Liver (tissue), 9 donors: ENCODE measurements around the gene TRIM40. TPM values are rescaled to one million over a fixed set of nuclear protein-coding genes. Genes with fewer than 3 reads are reported as not detected.

Source experiments
- DNase-seq: peaks from one replicate; pipeline ENCODE4 v3.0.0-alpha.2; 2017; ENCODE audit warnings: low spot score
- H3K27ac ChIP-seq, 2 donors: one replicate each; pipeline ENCODE4 v1.7.0; 2013; ENCODE audit warnings: inconsistent platforms in 2 of 2, low read length in 2 of 2, control low read depth in 1 of 2, low read depth in 1 of 2, mild to moderate bottlenecking in 1 of 2
- H3K27me3 ChIP-seq, 4 donors: one replicate each; pipeline versions ENCODE4 v1.6.1 to v1.7.0; 2013; ENCODE audit warnings: low read length in 3 of 4, inconsistent platforms in 1 of 4, mild to moderate bottlenecking in 1 of 4, moderate library complexity in 1 of 4; ENCODE audit not compliant: control insufficient read depth in 4 of 4, insufficient read depth in 4 of 4
- H3K36me3 ChIP-seq, 4 donors: one replicate each; pipeline versions ENCODE4 v1.6.1 to v1.7.0; 2013; ENCODE audit warnings: low read length in 3 of 4, mild to moderate bottlenecking in 3 of 4, low read depth in 1 of 4, moderate library complexity in 1 of 4; ENCODE audit not compliant: control insufficient read depth in 4 of 4, insufficient read depth in 3 of 4
- H3K4me1 ChIP-seq, 4 donors: one replicate each; pipeline versions ENCODE4 v1.6.1 to v1.7.0; 2013; ENCODE audit warnings: low read length in 3 of 4, mild to moderate bottlenecking in 3 of 4, moderate library complexity in 1 of 4; ENCODE audit not compliant: control insufficient read depth in 4 of 4, insufficient read depth in 4 of 4
- H3K4me3 ChIP-seq, 3 donors: one replicate each; pipeline versions ENCODE4 v1.6.1 to v1.7.0; 2013; ENCODE audit warnings: low read length in 3 of 3, control low read depth in 1 of 3, low read depth in 1 of 3, mild to moderate bottlenecking in 1 of 3
- H3K9ac ChIP-seq, 2 donors: one replicate each; pipeline ENCODE4 v1.7.0; 2013; ENCODE audit warnings: low read length in 2 of 2, mild to moderate bottlenecking in 2 of 2, moderate library complexity in 2 of 2, control low read depth in 1 of 2, low read depth in 1 of 2
- H3K9me3 ChIP-seq, 4 donors: one replicate each; pipeline versions ENCODE4 v1.6.1 to v1.7.0; 2013; ENCODE audit warnings: low read length in 3 of 4; ENCODE audit not compliant: control insufficient read depth in 4 of 4
- EGR1 ChIP-seq, 2 donors: IDR thresholded peaks; 2 replicates each; pipeline ENCODE4 v1.6.1; 2016 to 2018; ENCODE audit warnings: antibody characterized with exemption in 2 of 2, low read depth in 2 of 2
- FOXA1 ChIP-seq: IDR thresholded peaks from 2 replicates; pipeline ENCODE4 v1.6.1; 2016; ENCODE audit warnings: antibody characterized with exemption
- GABPA ChIP-seq, 2 donors: IDR thresholded peaks in 1 of 2; conservative IDR thresholded peaks in 1 of 2; 2 replicates each; pipeline ENCODE4 v1.6.1; 2016; ENCODE audit warnings: antibody characterized with exemption in 2 of 2, mild to moderate bottlenecking in 1 of 2, moderate library complexity in 1 of 2
- HNF4A ChIP-seq, 2 donors: conservative IDR thresholded peaks; 2 replicates each; pipeline ENCODE4 v1.6.1; 2016; ENCODE audit warnings: antibody characterized with exemption in 2 of 2, mild to moderate bottlenecking in 2 of 2
- HNF4G ChIP-seq: IDR thresholded peaks from 2 replicates; pipeline ENCODE4 v1.6.1; 2016; ENCODE audit warnings: antibody characterized with exemption
- MAX ChIP-seq: IDR thresholded peaks from 2 replicates; pipeline ENCODE4 v1.6.1; 2016; ENCODE audit warnings: antibody characterized with exemption
- RAD21 ChIP-seq, 2 donors: IDR thresholded peaks; 2 replicates each; pipeline ENCODE4 v1.6.1; 2016; ENCODE audit warnings: antibody characterized with exemption in 2 of 2, mild to moderate bottlenecking in 2 of 2
- RXRA ChIP-seq, 2 donors: IDR thresholded peaks; 2 replicates each; pipeline ENCODE4 v1.6.1; 2017 to 2018; ENCODE audit warnings: antibody characterized with exemption in 2 of 2, mild to moderate bottlenecking in 1 of 2
- TAF1 ChIP-seq: conservative IDR thresholded peaks from 2 replicates; pipeline ENCODE4 v1.6.1; 2016; ENCODE audit warnings: antibody characterized with exemption, mild to moderate bottlenecking
- YY1 ChIP-seq: IDR thresholded peaks from 2 replicates; pipeline ENCODE4 v1.6.1; 2016; ENCODE audit warnings: antibody characterized with exemption, mild to moderate bottlenecking
- ZBTB33 ChIP-seq: IDR thresholded peaks from 2 replicates; pipeline ENCODE4 v1.6.1; 2016; ENCODE audit warnings: antibody characterized with exemption
- WGBS: extraction: QIAGEN DNeasy Blood & Tissue Kit; methylation state at CpG from one replicate; pipeline ENCODE4 v1.1.7; 2013; 5-methylcytosine and 5-hydroxymethylcytosine counted together
- polyA plus RNA-seq, 2 donors: library from polyadenylated mRNA; stranded (reverse) in 1 of 2; unstranded in 1 of 2; fragments of 200-250 nt in 1 of 2; fragments of >200 nt in 1 of 2; fragmentation: Nextera tagmentation in 1 of 2; extraction: Ambion mirVana in 1 of 2; gene quantifications; one replicate each; pipeline versions ENCODE4 v1.2.1 to v1.2.3, GENCODE V29; 2013 to 2015
- total RNA-seq, 2 donors: library from RNA; depleted of rRNA; stranded (reverse); fragments of >200 nt; gene quantifications; one replicate each; pipeline ENCODE4 v1.2.3, GENCODE V29; 2014
- TF ChIP-seq, protein P1 (sequence below): IDR thresholded peaks from 2 replicates; pipeline ENCODE4 v1.6.1; 2016; ENCODE audit warnings: antibody characterized with exemption
- TF ChIP-seq, protein P2 (sequence below): IDR thresholded peaks from 2 replicates; pipeline ENCODE4 v1.6.1; 2016; ENCODE audit warnings: antibody characterized with exemption, mild to moderate bottlenecking
- TF ChIP-seq, protein P3 (sequence below): fragments of 150-350 bp; IDR thresholded peaks from 2 replicates; pipeline ENCODE4 v1.5.1; 2017; ENCODE audit warnings: improper control_type of control experiment, low read depth, low read length; ENCODE audit not compliant: missing input control
- donor health status: healthy.
- donor health status: healthy.
- donor health status: healthy.
- donor health status: healthy.
- donor health status: healthy.

Gene TRIM40
- total and polyA plus RNA-seq, 4 donors: 0.51 TPM; not detected in 3

DNA sequence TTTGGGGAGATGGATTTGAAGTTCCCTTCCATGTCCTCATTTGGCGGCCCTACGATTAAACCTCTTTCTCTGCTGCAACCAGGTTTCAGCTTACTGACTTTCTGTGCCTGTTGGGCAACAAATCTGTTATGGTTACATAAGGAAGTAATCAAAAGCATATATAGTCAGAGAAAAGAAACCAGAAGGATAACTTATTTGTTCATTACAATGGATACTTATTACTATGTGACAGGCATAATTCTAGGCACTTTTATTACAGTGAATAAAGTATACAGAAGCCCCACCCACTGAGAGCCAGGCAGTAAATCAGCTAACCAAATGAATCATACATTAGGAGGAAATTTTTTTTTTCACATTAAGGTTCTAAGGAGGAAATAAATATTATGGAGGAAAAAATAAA, 13.4 kb upstream of the TRIM40 start:
- H3K36me3 ChIP-seq: no peaks in the 10 kb centered on the region
- no peak overlapping the region for H3K4me3 ChIP-seq
- H3K9ac ChIP-seq: no peak overlapping the region
- TF ChIP-seq, protein P1, sequence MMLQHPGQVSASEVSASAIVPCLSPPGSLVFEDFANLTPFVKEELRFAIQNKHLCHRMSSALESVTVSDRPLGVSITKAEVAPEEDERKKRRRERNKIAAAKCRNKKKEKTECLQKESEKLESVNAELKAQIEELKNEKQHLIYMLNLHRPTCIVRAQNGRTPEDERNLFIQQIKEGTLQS: no peak
- TF ChIP-seq MAX: no peak
- TF ChIP-seq, protein P2, sequence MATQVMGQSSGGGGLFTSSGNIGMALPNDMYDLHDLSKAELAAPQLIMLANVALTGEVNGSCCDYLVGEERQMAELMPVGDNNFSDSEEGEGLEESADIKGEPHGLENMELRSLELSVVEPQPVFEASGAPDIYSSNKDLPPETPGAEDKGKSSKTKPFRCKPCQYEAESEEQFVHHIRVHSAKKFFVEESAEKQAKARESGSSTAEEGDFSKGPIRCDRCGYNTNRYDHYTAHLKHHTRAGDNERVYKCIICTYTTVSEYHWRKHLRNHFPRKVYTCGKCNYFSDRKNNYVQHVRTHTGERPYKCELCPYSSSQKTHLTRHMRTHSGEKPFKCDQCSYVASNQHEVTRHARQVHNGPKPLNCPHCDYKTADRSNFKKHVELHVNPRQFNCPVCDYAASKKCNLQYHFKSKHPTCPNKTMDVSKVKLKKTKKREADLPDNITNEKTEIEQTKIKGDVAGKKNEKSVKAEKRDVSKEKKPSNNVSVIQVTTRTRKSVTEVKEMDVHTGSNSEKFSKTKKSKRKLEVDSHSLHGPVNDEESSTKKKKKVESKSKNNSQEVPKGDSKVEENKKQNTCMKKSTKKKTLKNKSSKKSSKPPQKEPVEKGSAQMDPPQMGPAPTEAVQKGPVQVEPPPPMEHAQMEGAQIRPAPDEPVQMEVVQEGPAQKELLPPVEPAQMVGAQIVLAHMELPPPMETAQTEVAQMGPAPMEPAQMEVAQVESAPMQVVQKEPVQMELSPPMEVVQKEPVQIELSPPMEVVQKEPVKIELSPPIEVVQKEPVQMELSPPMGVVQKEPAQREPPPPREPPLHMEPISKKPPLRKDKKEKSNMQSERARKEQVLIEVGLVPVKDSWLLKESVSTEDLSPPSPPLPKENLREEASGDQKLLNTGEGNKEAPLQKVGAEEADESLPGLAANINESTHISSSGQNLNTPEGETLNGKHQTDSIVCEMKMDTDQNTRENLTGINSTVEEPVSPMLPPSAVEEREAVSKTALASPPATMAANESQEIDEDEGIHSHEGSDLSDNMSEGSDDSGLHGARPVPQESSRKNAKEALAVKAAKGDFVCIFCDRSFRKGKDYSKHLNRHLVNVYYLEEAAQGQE: no peak
- TF ChIP-seq GABPA (IDR thresholded peaks at IDR 0.05 in 1 of 2, conservative IDR thresholded peaks at IDR 0.05 in 1 of 2): no peak
- no peak for TF ChIP-seq EGR1 (IDR thresholded peaks at IDR 0.05; ENCODE audit: low read depth in 2 of 2)
- TF ChIP-seq, protein P3, sequence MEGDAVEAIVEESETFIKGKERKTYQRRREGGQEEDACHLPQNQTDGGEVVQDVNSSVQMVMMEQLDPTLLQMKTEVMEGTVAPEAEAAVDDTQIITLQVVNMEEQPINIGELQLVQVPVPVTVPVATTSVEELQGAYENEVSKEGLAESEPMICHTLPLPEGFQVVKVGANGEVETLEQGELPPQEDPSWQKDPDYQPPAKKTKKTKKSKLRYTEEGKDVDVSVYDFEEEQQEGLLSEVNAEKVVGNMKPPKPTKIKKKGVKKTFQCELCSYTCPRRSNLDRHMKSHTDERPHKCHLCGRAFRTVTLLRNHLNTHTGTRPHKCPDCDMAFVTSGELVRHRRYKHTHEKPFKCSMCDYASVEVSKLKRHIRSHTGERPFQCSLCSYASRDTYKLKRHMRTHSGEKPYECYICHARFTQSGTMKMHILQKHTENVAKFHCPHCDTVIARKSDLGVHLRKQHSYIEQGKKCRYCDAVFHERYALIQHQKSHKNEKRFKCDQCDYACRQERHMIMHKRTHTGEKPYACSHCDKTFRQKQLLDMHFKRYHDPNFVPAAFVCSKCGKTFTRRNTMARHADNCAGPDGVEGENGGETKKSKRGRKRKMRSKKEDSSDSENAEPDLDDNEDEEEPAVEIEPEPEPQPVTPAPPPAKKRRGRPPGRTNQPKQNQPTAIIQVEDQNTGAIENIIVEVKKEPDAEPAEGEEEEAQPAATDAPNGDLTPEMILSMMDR: no peak
- no peak for TF ChIP-seq ZBTB33
- no peak for TF ChIP-seq RXRA (IDR thresholded peaks at IDR 0.05)
- TF ChIP-seq HNF4A (conservative IDR thresholded peaks at IDR 0.05): no peak
- no peak for TF ChIP-seq FOXA1
- TF ChIP-seq HNF4G: no peak
- no peak for TF ChIP-seq RAD21 (IDR thresholded peaks at IDR 0.05)
- TF ChIP-seq TAF1: no peak
- no peak for TF ChIP-seq YY1
- H3K9me3 ChIP-seq: no peaks in the 10 kb centered on the region
- no peak for DNase-seq
- WGBS: 42% methylated on average over 2 of the region's 2 CpGs
- H3K27ac ChIP-seq: no peak overlapping the region
- H3K27me3 ChIP-seq: no peaks in the 10 kb centered on the region
- H3K4me1 ChIP-seq: no peaks in the 10 kb centered on the region
